Stimulated activated CD4-positive, alpha-beta T cell treated with anti-CD3 and anti-CD28 coated beads, TNF-alpha, amount 100 ng/mL, for 4 hours (primary cell): Measurements from ENCODE around the gene DDX10.
"Not testable (repeated sequence)": the region's sequence is repeated elsewhere in the genome, so short reads cannot be mapped to it uniquely, and the experiment has no call there.

ENCODE experiments used
- DNase-seq, 3 experiments: peaks; one replicate each; pipeline ENCODE4 v3.0.0-alpha.2; 2020; ENCODE audit warnings: low read depth in 3 of 3

The DDX10 gene

DNA sequence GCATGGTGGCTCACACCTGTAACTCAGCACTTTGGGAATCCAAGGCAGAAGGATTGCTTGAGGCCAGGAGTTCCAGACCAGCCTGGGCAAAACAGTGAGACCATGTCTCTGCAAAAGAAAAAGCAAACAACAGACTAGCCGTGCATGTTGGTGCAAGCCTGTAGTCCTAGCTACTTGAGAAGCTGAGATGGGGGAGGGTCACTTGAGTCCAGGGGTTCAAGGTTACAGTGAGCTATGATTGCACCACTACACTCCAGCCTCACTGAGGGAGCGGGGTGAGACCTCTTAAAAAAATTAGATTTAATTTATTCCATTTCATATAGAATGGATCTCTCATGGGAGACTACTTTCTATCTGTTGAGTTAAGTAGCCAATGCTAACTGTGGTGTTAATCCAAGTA, 50.4 kb downstream of the DDX10 start:
- no peak for DNase-seq

DNA sequence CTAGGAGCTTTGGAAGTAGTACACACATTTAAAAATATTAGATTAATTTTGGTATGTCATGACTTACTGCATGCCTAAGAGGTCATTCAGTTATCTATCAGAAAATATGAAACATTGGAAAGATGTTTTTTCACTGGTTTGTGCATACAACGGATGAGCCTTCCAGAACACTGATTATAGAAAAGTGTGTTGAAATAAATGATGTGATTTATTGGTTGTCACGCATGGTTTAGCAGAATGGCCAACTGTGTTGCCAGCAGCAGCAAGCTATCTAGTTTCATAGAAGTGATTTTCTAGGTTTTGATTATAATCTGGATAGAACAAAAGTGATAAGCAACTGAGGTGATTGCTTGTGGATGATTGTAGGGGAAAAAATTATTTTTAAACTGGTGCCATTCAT, 53.6 kb downstream of the DDX10 start:
- DNase-seq: no peak

DNA sequence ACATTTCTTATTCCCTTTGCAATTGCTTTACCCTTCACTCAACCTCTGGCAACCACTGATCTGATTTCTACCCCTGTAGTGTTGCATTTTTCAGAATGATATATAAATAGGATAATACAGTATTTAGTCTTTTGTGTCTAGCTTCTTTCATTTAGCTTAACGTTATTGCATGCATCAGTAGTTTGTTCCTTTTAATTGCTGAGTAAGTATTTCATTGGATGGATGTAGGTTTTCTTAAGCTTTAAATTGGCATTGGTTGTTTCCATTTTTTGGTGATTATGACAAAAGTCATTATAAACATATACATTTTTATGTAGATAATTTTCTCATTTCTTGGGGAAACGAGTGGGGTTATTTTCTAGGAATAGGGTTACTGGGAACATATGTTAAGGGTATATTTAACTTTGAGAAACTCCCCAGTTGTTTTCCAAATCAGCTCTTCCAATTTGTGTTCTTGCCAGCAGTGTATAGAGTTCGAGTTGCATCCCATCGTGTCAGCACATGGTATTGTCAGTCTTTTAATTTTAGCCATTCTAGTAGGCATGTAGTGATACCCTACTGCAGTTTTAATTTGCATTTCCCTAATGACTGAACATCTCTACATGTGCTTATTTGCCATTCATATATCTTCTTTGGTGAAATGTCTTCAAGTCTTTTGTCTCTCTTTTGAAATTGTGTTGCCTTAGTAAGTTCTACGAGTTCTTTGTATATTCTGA, 60.3 kb downstream of the DDX10 start:
- no peak for DNase-seq

DNA sequence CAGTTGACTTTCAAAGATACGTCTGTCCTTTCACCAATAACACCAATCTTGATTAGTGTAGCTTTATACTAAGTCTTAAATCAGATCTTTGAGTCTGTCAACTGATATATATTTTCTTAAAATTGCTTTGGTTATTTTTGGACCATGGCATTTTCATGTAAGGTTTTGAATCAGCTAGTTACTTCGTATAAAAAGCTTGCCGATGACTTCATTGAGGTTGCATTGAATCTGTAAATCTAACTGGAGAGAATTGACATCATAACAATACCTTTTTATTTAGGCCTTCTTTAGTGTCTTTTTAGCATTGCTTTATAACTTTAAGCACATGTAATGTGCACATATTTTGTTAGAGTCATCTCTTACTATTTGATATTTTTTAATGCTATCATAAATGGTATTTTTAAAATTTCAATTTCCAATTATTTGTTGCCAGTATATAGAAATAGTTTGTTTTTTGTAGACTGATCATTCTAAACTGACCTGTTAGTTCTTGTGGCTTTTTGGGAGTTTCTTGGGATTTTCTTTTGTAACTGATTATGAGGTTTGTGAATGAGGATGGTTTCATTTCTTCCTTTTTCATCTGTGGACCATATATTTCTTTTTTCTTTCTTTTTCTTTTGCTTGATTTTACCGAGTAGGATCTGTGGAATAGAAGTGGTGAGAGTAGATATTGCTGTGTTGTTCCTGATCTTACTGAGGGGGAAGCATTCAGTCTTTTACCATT, 61.4 kb downstream of the DDX10 start:
- no peak for DNase-seq

DNA sequence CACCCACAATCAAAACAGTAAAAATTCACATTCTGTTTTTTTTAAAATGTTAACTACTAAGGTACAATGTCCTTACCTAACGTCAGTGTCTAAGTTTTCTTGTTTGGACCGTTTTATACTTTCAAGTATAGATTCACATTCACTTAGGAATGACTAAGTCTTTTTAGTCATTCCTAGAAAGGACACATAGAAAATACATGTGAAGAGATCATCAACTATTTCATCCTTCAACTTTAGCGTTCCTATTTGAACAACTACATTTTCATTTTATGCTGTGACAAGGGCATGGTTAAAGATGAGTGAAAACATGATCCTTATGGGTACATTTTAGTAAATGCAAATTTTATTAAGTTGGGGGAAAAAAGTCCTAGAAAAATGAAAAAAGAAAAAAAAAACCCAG, 62.8 kb downstream of the DDX10 start:
- DNase-seq: no peak

DNA sequence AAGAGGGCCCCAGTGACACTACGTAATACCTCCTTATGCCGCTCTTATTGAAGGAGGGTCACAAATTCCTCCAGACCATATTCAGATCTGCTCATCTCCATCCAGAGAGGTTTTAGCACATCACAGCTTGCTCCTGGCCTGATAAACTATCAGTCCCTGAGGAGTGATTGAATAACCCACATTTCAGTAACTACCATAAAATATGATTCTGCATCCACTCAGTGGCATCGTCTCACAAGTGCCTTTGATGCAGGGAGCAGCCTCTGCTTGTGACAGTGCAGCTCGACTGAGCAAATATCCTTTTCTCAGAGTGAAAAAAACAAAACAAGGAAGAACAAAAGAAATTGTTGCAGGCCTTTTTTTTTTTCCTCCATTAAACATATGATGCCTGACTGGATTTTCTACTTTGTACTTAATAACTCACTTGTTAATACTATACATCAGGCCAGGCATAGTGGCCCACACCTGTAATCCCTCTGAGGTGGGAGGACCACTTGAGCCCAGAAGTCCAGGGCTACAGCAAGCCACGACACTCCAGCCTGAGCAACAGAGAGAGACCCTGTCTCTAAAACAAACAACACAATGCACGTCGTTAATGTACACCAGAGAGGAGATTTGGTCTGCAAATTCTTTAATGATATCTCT, 64.5 kb downstream of the DDX10 start:
- no peak for DNase-seq

DNA sequence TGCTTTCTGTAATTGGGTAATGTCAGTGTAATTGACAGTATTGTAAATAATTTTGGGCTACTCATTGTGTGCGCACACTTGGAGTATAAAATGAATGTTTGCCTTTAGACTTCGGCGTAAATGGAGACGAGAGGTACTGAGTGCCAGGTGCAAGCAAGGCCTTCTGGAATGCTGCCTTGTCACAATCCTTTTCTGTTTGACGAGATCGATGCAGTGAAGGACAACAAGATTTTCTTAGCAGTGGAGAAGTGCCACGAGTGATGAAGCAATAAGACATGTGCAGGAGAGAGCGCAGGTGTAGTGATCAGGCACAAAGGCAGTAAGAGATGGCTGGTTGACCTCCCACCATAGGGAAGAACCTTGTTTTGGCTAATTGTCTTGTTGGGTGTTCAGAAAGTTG, 67.5 kb downstream of the DDX10 start:
- DNase-seq: no peak

DNA sequence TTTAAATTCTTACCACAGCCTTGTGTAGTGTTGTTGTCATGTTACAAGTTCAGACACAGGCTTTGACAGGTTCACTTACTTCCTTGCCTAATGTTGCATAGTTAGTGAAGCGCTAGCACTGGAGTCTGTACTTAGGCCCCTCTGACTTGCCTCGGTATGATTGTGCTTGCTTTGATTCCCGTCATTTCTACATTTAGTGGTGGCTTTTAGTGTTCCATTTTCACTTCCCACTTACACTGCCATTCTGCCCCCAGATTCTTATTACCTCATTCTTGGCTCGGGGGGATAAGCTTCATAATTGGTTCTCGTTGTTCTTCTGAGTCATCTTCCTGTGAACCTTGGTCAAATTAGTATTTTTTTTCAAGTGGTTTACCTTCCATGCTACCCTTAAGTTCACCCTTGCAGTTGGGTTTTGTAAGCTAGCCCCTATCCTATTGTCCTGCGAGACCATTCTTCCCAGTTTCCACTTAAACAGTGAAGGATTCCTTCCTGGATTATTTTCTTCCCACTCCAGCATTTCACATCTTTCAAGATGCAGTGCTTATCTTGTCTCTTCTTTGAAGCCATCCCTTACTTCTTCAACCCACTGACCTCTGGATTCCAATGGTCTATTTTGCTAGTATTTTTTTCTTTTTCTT, 68.7 kb downstream of the DDX10 start:
- peak in 1 of 3 experiments; percentile 0 for DNase-seq

DNA sequence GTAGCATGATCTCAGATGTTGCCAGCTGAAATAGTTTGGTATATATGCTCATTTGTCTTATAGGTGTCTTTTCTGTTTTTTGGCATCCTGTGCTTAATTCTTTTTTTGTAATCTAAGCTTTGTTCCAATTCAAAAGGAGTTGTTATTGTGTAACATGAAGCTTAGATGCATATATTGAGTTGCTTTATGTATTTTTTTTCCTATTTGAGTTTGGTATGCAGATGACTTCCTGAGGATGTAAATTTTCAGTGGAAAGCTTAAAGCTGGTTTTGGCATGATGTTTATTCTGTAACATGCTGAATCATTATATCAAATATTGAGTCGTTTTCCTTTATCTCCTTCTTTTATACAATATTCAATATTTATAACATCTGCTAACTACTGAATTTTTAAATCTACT, 69.4 kb downstream of the DDX10 start:
- DNase-seq: no peak

DNA sequence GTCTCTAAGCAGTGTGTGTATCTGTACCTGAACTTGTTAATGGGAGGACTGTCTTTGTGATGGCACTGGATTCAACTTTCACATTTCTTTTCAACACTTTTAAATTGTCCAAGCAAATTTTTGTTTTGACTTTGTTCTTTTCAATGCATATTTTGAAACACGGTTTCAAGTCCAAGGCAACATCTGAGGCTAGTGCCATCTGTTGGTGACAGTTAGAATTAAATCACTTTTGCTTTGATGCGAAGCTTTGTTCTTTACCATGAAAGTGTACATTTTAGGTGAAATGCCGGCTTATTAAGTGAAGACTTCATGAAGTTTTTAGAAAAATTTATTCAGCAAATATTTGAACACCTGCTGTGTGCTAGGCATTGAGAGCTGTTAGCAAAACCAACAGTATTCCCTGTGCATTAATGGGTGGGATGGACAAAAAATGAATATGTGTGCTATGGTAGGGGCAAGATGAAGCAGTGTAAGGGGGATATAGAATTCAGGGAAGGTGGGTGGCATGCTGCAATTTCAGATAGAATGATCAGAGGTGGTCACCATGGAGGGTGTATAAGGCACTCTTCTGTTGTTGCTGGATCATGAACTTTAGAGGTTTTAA, 70.2 kb downstream of the DDX10 start:
- DNase-seq: no peak

DNA sequence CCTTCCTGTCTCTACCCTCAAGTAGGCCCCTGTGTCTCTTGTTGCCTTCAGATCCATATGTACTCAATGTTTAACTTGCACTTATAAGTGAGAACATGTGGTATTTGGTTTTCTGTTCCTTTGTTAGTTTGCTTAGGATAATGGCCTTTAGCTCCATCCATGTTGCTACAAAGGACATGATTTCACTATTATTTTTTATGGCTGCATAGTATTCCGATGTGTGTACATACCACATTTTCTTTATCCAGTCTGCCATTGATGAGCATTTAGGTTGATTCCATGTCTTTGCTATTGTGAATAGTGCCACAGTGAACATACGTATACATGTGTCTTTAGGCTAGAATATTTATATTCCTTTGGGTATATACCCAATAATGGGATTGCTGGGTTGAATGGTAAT, 75.3 kb downstream of the DDX10 start:
- not testable (repeated sequence) for DNase-seq

DNA sequence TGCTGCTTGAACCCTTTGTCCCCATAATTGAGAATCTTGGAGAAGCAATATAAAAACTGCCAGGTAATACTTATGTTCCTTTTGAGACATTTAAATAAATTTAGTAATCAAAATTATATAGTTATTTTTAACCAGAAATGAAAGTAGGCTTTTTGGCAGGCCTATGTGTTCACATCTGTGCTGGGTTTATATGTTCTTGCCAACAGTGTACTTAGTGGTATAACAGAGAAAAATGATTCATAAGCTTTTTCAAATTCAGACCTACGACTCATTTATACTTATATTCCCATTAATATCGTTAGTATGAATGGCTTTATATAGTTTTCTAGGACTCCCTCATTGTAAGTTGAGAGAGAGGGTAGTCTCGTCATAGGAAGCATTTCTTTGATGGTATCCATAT, 79.0 kb downstream of the DDX10 start:
- no peak for DNase-seq

DNA sequence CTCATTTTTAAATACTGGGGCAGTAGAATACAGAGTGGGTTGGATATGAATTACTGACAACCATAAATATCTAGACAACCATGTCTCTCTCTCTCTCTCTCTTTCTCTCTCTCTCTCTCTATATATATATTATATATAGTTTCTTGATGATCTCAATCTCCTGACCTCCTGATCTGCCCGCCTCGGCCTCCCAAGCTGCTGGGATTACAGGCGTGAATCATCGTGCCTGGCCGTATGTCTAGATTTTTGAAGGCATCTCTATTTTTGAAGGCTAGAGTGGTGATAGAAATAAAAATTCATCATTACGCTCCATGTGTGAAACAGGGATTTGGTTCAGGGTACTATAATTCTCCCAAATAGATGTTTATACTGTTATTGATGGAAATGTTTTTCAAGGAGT, 84.1 kb downstream of the DDX10 start:
- no peak for DNase-seq

DNA sequence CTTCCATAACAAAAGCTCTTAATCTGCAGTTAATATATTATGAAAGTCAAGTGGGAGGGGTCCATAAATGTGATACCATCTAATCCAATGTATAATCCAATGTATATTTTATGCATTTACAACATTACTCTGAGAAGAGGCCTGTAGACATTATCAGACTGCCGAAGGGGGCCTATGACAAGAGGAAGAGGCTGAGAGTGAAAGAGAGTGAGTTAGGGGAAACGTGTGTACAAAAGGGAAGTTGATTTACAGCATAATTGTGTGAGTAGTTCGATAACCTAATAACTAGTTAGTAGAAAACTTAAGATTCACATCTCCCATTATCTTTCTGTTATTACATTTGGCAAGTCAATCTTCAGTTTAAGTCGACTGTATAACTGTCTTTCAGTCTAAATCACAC, 86.6 kb downstream of the DDX10 start:
- DNase-seq: no peak

DNA sequence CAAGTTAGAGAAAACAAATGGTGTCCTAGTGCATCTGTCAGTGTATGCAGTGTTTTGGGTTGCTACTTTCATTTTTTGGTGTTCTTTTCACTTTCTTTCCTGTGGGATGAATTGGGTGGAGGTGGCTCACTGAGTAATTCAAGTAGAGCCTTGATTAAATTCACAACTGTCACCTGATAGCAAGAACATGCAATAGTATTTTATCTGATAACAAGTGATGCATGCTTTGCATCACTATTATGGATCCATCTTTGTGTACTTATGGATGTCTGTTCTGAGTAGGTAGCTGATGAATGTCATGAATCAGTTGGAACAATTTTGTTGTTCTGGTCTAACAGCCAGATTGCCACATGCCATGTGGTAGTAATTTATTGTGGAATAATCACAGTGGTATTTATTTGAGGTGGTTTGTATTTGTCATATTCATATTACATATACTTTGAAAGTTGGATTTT, 87.5 kb downstream of the DDX10 start:
- no peak for DNase-seq

DNA sequence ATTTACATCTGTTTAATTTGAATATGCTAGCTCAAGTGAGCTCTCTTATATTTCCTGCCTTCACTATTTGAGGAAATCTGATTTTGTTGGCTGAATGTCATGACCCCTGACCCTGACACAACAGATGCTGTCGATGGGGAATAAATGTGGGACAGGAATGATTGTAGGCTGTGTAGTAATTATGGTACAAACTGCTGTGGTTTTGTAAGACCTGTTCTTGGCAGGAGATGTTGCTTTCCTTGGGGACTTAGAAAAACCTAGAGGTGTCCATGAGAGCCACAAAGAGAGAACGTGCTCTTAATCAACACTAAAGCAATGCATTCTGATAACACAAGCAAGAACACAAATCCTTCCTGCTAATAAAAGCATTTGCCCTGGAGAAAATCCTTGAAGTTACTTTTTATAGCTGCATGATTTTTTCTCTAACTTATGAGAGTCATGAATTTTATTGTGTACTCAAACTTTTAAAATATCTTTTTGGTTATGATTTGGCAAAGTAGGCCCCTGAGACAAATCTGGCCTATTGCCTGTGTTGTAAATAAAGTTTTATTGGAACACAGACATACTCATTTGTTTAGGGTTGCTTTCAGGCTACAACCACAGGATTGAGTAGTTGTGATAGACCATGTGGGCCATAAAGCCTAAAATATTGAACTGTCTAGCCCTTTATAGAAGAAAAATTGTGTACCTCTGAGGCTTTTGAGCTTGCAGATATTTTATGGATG, 90.2 kb downstream of the DDX10 start:
- no peak for DNase-seq

DNA sequence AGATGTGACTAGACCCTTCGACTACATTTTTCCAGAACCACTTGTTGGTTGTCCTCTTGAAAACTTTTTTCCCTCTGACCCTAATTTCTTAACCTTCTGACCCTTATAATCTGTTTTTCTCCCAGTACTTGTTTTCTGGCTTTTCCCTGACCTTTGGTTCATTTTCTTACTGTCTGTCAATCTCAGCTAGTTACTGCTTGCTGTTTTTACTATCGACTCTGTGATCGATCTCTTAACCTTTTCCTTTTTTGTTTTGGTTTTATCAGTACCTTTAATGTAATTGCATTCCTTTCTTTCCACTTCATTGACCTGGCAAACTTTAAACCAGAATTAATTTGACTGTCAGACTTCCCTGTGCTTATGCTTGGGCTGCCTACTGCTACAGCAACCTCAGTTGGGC, 92.8 kb downstream of the DDX10 start:
- no peak for DNase-seq

DNA sequence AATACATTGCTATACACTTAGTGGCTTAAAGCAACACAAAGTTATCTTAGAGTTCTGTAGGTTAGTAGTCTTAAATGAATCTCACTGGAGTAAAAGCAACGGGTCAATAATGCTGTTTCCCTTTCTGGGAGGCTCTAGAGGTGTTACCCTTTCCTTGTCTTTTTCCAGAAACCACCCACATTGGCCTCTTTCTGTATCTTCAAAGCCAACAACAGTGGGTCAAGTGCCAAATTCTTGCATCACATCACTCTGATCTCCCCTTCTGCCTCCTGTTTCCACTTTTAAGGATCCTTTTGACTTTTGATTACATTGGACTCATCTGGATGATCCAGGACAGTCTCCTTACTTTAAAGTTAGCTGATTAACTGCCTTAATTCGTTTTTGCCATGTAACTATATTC, 93.6 kb downstream of the DDX10 start:
- no peak for DNase-seq

DNA sequence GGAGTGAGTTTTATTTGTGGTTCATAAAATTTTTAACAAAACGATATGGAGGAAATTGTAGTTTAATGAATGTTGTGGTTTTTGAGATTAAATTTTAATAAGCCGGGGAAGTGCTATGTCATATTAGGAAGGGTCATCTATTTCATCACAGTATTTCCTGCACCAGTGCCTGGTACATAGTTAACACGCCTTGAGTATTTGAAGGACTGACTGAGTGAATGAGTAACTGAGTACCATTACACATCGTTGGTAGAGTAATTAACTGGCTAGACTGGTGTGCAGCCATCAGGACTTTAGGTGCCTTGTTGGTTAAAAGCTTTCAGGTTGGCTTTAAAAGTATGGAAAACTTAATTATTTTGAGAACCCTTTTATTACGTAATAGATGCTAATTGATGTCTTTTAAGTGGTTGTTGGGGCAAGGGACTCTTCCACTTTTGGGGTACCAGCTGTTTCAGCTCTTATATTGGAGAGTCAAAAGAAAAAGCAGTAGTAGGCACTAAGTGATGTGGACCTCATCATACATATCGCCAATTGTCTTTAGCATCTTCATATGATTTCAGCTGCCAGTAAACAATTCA, 101.8 kb downstream of the DDX10 start:
- DNase-seq: no peak

DNA sequence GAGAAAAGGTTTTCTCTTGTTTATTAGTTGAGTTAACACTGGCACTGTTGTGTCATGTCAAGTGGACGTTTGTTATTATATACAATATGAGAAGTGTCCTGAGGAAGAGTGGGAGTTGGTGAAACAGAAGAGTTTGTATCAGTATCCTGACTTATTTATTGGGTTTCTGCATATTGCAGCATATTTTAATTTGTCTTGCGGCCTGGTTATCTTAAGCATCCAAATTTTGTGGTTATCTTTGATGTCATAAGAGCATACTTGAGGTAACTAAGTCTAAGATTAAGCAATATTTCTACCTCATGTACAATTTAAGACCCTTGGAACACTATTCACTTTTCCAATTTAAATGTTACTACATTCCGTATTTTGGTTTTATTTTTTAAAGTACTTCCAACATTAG, 103.5 kb downstream of the DDX10 start:
- DNase-seq: no peak

DNA sequence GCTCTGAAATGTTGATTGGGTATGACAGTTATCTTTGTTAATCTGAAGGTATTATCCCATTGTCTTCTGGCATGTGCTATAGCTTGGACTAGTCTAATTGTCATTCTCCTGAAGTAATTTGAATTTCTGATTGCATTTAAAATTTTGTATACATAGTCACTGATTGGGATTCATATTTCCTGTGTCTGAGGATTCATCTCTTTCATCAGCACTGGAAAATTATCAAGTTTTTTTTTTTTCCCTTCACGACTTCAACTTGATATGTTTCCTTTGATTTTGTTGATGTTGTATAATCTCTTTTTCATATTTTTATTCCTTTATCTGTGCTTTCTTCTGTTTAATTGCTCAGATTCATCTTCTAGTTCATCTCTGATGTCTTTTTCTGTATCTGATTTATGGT, 104.1 kb downstream of the DDX10 start:
- no peak for DNase-seq
